HG03558 (cell line): ENCODE results near the gene CCDC88A.
"Not testable (repeated sequence)": the region's sequence is repeated elsewhere in the genome, so short reads cannot be mapped to it uniquely, and the experiment has no call there.

ENCODE experiments used
- ATAC-seq: cut with Tn5 transposase; IDR thresholded peaks from one replicate; pipeline ENCODE4 v1.9.1; 2021; ENCODE audit warnings: moderate number of reproducible peaks; ENCODE audit not compliant: unreplicated experiment; ENCODE audit errors: extremely low read depth

The CCDC88A gene, protein sequence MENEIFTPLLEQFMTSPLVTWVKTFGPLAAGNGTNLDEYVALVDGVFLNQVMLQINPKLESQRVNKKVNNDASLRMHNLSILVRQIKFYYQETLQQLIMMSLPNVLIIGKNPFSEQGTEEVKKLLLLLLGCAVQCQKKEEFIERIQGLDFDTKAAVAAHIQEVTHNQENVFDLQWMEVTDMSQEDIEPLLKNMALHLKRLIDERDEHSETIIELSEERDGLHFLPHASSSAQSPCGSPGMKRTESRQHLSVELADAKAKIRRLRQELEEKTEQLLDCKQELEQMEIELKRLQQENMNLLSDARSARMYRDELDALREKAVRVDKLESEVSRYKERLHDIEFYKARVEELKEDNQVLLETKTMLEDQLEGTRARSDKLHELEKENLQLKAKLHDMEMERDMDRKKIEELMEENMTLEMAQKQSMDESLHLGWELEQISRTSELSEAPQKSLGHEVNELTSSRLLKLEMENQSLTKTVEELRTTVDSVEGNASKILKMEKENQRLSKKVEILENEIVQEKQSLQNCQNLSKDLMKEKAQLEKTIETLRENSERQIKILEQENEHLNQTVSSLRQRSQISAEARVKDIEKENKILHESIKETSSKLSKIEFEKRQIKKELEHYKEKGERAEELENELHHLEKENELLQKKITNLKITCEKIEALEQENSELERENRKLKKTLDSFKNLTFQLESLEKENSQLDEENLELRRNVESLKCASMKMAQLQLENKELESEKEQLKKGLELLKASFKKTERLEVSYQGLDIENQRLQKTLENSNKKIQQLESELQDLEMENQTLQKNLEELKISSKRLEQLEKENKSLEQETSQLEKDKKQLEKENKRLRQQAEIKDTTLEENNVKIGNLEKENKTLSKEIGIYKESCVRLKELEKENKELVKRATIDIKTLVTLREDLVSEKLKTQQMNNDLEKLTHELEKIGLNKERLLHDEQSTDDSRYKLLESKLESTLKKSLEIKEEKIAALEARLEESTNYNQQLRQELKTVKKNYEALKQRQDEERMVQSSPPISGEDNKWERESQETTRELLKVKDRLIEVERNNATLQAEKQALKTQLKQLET (N-terminal part only)

DNA sequence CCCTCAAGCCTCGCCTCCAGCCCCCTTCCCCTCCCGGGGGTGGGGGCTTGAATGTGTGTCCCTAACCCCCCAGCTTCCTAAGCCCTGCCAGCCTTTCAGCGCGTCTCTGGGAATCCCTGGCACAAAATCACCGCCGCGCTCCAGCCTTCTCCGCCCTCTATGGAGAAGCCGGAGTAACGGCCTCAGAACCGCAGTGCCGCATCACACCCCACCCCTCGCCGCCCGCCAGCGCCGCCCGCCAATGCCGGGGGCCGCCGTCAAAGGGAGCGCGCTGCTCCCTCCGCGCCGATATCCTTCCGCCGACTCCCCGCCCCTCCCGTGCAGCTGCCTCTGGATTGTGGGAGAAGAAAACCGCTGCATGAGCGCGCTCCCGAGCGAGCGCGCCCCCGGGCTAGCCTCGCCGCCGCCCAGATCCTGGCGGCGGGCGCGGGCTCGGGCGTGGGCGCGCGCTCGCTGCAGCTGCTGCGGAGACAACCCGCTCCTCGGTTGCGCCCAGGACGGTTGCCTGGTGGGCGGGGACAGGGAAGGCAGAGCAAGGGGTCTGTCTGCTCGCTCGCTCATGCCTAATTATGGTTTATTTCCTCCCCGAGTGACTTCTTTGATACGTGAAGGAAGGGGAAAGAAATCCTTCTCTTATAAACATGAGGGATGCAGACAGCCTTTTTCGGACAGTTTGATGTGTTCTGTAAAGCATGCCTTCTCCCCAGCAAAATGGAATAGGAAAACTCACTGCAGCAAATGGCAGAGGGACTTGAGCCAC lies at the start of gene CCDC88A:
CCDC88A (minus strand) TSS at position 178 of the 760 bp plus-strand sequence. CDS start 777 bp downstream, outside the sequence.
- peak; percentile 63 for ATAC-seq

DNA sequence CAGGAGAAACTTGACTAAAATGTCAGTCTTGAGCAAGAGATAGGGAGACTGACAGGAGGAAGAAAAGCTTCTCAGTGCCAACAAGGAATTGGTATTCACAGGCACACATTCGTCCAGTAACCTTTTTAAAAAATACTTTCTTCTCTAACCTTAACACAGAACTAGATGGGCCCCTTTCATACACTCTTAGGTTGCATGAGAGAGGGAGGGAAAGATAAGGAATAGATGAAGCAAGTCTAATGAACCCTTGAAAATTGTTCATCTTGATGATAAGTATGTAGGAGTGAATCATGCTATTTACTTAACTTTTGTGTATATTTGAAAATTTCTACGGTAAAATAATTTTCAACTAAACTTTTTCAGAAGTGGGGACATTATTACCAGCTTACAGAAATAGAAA lies 42.0 kb upstream of the CCDC88A start:
- no peak for ATAC-seq

DNA sequence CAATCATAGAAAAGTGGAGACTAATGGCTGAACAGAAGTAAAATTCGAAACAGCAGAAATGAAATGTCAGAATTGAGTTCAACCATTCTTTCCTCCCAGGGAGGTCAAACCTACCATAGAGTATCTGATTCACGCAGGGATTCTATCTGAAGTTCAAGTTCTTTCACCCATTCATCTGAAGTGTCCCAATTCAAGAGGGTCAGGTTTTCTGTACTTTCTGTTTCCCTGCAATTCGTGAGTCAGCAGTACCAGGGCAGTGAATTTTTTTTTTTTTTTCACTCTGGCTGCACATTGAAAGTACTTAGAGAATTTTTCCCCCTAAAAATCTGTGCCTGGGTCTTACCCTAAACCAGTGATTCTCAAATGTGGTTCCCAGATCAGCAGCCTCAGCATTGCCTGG lies 40.9 kb upstream of the CCDC88A start:
- ATAC-seq, result no peak

DNA sequence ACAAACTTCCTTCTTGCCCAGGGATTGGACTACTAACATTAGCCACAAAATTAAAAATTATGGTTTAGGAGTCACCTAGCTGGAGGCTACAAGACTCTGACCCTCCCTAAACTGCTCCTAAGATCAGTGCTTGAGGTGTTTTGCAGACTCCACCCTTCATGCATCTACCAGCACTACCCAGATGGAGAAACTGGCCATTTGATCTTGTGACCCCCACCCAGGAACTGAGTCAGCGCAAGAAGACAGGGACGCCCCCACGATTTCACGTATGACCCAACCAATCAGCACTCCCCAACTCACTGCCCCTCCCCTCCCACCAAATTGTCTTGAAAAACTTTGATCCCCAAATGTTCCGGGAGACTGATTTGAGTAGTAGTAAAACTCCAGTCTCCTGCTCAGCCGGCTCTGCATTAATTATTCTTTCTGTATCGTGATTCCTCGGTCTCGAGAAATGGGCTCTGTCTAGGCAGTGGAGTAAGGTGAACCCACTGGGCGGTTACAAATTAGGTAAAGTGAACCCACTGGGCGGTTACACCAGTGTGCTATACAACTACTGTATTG lies 40.1 kb upstream of the CCDC88A start:
- ATAC-seq, result no peak

DNA sequence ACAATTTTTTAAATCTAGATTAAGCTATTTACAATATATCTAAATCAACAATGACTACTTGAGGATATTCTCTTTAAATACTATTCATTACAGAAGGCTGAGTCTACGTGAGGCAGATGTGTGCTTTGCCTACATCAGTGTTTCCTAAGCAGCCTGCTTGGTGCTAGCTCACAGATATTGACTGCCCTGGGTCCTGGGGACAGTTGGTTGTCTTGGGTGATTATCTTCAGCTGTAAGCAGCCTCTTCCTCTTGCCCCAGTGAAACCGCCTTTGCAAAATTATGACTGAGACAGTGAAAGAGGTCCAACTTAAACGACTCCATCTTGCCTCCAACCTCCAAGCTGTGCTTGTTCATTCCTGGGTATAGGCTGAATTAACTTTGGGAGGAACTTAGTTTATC lies 39.6 kb upstream of the CCDC88A start:
- ATAC-seq, result no peak

DNA sequence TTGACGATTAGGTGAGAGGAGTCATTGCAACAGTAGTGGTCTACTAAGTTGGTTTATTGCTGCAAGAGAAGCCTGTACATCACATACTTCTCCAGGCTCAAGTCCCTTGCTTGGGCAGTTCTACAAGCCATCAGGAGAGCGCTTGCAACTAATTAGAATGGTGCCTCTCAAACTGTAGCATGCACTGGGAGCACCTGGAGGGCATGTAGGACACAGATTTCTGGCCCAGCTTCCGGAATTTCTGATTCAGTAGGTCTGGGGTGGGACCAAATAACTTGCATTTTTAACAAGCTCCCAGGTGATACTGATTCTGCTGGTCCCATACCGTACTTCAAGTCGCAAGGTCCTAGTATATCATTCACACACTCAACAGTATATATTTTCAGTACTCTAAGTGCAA lies 34.5 kb upstream of the CCDC88A start:
- no peak for ATAC-seq

DNA sequence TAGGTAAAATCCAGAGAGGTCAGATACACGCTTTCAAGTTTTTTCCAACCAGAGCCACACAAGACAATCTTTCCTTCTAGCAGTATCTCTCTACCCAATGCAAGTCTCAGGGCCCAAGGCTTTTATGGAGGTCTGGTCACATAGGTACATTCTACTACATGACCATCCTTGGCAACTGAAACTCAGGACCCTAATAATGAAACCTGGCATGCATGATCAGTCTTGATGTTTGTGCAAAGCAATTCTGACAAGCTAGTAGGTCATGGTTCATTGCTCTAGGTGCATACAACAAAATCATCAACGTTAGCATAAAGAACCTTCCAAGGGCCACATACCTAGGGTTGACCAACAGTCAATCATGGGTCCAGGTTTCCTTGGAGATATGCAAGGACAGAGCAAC lies 33.2 kb upstream of the CCDC88A start:
- ATAC-seq, result no peak

DNA sequence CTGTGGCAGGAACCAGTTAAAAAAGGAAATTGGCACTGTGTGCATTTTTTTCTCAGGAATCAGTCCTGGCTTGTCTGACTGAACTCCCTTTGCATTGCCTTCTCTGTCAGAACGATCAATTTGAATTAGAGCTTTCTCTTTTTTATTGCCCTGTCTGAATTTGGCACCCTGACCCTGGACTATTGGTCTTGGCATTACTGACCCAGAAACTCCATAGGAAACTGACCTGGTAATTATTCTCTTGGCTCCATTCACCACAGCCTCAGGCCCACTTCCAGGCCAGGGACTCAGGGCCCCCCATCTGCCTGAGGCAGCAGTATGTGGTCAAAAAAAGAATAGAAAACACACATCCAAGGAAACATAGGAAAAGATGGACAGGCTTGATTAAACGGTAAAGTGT lies 32.0 kb upstream of the CCDC88A start:
- no peak for ATAC-seq

DNA sequence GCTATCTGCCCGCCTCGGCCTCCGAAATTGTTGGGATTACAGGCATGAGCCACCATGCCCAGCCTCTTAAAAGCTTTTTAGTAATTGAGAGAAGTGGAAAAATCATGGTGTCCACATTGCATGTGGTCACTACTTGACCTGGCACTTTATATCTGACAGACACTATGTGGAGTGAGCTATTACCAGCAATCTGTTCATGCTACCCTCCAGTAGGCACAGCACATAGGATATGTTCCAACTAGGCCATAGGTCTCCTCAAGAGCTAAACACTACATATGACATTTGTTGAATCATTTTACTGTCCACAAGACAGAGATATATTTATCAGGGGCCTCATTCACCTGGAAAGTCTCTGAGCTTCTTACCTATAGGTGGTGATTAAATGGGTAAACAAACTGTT lies 30.4 kb upstream of the CCDC88A start:
- ATAC-seq, result not testable (repeated sequence)

DNA sequence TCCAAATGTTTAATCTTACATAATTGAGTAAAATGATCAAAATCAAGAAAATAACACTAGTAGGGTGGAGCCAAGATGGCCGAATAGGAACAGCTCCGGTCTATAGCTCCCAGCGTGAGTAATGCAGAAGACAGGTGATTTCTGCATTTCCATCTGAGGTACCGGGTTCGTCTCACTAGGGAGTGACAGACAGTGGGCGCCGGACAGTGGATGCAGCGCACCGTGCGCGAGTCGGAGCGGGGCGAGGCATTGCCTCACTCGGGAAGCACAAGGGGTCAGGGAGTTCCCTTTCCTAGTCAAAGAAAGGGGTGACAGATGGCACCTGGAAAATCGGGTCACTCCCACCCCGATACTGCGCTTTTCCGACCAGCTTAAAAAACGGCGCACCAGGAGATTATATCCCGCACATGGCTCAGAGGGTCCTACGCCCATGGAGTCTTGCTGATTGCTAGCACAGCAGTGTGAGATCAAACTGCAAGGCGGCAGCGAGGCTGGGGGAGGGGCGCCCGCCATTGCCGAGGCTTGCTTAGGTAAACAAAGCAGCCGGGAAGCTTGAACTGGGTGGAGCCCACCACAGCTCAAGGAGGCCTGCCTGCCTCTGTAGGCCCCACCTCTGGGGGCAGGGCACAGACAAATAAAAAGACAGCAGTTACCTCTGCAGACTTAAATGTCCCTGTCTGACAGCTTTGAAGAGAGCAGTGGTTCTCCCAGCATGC lies 22.5 kb upstream of the CCDC88A start:
- not testable (repeated sequence) for ATAC-seq

DNA sequence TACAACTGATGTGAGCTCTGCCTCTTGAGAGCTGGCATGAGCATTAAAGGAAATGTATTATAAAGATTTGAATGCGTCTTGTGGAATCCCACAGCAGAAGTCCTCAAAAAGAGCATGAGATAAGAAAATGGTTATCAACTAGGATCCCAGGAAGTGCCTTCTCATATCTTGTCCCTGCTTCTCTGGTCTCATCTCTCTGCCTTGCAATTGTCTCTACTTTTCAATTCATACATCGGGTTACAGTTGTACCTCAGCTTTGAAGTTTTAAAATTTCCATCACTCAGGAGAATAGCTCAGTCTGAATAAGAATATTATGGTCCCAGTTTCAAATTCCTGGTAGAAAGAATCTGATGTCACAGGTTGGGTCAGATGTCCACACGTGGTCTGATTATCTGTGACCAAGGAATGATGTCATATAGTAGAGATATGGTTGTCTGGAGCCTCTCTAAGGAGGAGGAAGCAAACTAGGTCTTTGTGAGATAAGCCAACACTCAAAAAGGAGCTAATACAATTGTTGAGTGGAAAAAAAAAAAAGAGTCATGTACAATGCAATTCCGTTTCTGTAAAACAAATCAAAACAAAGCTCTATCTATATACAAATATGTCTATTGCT lies 21.7 kb upstream of the CCDC88A start:
- ATAC-seq, result no peak

DNA sequence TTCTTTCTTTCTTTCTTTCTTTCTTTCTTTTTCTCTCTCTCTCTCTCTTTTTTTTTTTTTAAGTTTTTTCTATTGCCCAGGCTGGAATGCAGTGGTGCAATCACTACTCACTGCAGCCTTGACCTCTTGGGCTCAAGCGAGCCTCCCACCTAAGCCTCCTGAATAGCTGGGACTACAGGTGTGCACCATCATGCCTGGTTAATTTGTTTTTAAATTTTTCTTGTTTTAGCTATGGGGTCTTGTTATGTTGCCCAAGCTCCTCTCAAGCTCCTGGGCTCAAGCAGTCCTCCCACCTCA lies 19.4 kb upstream of the CCDC88A start:
- no peak for ATAC-seq

DNA sequence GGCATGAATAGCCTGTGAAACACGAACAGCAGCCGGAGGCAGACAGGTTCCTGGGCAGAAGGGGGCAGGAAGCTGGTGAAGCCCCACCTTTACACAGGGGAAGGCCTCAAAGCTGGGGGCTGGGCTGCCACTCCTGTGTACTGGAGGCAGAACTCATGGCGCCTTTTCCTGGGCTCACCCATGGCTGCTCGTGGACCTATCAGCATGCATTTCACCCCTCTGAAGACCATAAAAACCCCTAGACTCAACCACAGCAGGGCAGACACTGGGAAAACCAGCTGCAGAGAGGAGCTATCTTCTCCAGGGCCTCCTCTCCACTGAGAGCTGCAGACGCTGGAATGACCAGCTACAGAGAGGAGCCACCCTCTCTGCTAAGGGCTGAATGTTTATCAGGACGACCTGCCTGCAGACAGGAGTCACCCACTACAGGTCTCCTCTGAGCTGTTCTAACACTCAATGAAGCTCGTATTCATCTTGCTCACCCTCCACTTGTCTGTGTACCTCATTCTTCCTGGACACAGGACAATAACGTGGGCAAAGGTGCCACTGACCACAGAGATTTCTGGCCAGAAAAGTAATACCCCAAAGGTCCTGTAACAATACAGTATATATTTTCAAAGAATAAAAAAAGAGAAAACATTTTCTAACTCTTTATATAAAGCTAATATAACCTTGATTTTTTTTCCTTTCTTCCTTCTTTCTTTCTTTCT lies 18.9 kb upstream of the CCDC88A start:
- ATAC-seq, result no peak

DNA sequence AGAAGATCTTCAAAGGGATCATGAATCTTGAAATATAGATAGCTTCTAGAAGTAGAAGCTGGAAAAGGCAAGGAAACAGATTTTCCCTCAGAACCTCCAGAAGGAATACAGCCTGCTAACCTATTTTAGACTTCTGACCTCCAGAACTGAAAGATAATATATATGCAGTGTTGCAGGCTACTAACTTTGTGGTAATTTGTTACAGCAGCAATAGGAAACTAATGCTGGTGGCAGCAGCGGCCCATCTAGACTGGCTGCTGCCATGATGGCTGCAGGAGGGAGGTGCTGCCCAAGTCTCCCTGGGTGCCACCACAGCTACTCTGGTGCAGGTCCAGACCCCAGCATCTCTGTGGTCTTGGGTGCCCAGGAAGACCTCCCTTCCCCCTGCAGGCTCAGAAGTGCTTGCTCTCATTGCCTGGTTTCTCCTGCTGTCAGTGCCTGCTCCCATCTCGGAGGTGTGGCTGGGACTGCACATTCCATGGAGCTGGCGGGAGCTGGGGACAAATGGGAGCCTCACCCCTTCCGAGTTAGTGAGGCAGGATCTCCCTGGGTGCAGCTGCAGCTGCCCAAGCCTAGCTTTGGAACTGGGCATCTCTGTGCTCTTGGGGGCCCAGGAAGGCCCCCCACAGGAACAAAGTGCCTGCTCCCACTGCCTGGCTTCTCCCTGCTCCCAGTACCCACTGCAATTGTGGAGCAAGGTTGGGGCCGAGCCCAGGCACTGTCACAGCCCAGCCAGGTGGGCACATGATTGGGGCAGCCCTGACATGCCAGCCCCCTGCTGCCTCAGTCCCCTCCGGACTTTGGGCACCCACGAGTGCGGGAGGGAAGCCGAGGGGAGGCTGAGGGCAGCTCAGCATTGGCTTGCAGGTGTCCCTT lies 18.1 kb upstream of the CCDC88A start:
- ATAC-seq, result no peak

DNA sequence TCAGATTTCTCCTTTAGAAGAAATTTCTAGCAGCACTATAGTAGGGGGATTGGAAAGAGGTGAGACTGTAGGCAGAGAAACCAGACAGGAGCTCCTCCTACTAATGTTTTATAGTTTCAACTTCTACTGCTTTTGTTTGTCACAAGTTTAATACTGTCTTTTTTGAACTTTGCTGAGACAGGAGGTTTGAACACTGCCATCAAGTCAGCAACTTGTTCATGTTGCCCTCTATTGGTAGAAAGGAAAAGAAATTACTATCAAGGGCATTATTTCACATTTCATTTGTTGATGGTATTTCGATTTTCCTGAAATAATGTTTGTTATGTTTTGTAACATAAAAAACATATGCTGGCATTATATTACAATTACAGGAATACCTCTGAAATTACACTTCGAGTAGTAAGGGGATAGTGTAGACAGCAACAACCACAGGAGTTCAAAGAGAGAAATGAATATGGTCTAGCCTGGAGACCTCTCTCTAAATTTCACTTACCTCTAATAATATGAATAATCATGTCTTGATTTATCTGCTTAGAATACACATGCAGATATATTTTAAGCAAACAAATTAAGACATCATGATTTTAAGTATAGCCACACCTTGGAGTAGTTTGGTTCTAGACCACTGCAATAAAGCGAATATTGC lies 12.4 kb upstream of the CCDC88A start:
- ATAC-seq, result no peak

DNA sequence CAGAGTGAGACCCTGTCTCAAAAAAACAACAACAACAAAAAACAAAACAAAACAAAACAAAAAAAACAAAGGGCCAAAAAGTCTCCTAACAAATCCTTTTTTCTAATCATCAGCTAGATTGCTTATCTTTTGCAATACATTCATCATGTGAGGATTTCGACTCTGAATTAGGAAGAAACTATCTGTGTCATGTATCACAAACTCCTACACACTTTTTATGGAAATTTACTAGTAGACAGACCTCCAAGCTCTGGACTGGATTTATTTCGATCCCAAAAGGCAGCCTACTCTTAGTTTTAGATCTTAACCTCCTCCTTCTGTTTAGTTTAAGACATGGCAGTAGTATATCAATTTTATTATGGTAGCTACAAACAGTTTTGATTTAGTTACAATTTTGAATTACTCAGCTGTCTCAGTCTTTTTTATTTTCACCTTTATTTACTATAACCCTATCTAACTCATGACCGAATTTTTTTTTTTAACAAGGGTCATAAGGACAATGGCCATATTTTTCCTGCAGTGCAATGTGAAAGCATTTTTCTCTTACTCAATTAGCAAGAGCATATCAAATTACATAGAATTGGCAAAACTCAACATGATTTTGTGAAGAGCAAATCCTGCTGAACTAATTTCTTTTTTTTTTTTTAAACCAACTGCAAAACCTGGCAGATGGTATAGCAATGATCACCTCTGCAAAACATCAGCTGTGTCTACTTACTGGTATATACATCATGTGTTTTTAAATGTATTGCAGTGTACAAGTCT lies 10.7 kb upstream of the CCDC88A start:
- ATAC-seq, result no peak
